SU-DHL-6 (cell line): ENCODE results near the gene ATR.

Experiments
- H2AFZ ChIP-seq: fragments of 200-600 bp; sonication (generic); 2 replicates; pipeline ENCODE4 v1.6.1; 2014; ENCODE audit warnings: low read depth, mild to moderate bottlenecking, moderate library complexity, mixed read lengths, antibody characterized with exemption, low read length; ENCODE audit not compliant: severe bottlenecking
- H3F3A ChIP-seq: fragments of 200-600 bp; shearing (Covaris generic); 2 replicates; pipeline ENCODE4 v1.6.0; 2016; ENCODE audit warnings: antibody characterized with exemption, mild to moderate bottlenecking; ENCODE audit not compliant: insufficient read depth
- H3K27ac ChIP-seq: fragments of 200-600 bp; sonication (generic); 2 replicates; pipeline ENCODE4 v1.5.1; 2016; ENCODE audit warnings: low read depth, mild to moderate bottlenecking, low read length, moderate library complexity, mixed read lengths
- H3K27me3 ChIP-seq: fragments of 200-600 bp; sonication (generic), shearing (Covaris generic); 2 replicates; pipeline ENCODE4 v1.6.0; 2014; ENCODE audit warnings: mild to moderate bottlenecking, low read length
- H3K36me3 ChIP-seq: fragments of 200-600 bp; sonication (generic); 2 replicates; pipeline ENCODE4 v1.6.1; 2014; ENCODE audit warnings: mild to moderate bottlenecking, low read length, mixed read lengths
- H3K4me2 ChIP-seq: fragments of 300-600, 200-600 bp; shearing (Covaris generic), sonication (generic); 2 replicates; pipeline ENCODE4 v1.6.0; 2014; ENCODE audit warnings: low read length, low read depth, mild to moderate bottlenecking; ENCODE audit not compliant: poor library complexity, severe bottlenecking
- H3K4me3 ChIP-seq: fragments of 200-600 bp; sonication (generic); 2 replicates; pipeline ENCODE4 v1.5.1; 2014; ENCODE audit warnings: antibody characterized with exemption, low read length, mild to moderate bottlenecking, mixed read lengths; ENCODE audit not compliant: insufficient read depth, poor library complexity, severe bottlenecking
- H3K79me2 ChIP-seq: fragments of 200-600 bp; sonication (generic); 2 replicates; pipeline ENCODE4 v1.6.1; 2014; ENCODE audit warnings: mild to moderate bottlenecking, low read length, moderate library complexity; ENCODE audit not compliant: insufficient read depth
- H3K9ac ChIP-seq: fragments of 200-600 bp; sonication (generic); 2 replicates; pipeline ENCODE4 v1.7.0; 2014; ENCODE audit warnings: mild to moderate bottlenecking, low read length
- H3K9me2 ChIP-seq: fragments of 200-600 bp; sonication (generic); replicated peaks from 2 replicates; pipeline ENCODE4 v1.6.1; 2014; ENCODE audit warnings: low read length; ENCODE audit not compliant: insufficient read depth
- H3K9me3 ChIP-seq: fragments of 200-600 bp; sonication (generic); 2 replicates; pipeline ENCODE4 v1.6.1; 2014; ENCODE audit warnings: low read length, mixed read lengths; ENCODE audit not compliant: insufficient read depth
- H4K20me1 ChIP-seq: fragments of 200-600 bp; sonication (generic); 2 replicates; pipeline ENCODE4 v1.6.1; 2014; ENCODE audit warnings: low read depth, mild to moderate bottlenecking, antibody characterized with exemption, low read length, moderate library complexity, mixed read lengths
- CTCF ChIP-seq: fragments of 200-600 bp; sonication (generic); IDR thresholded peaks from one replicate; pipeline ENCODE4 v1.5.1; 2017; ENCODE audit warnings: antibody characterized with exemption, mild to moderate bottlenecking, low read length, moderate library complexity; ENCODE audit not compliant: insufficient read depth, poor library complexity, severe bottlenecking
- EZH2phosphoT487 ChIP-seq: fragments of 200-600 bp; sonication (generic), shearing (Covaris generic); conservative IDR thresholded peaks from 2 replicates; pipeline ENCODE4 v1.6.1; 2018; ENCODE audit warnings: mild to moderate bottlenecking, antibody characterized with exemption, low read length, moderate library complexity, mixed read lengths

Gene ATR

GRCh38 chr3:142613491-142613890 is 35.0 kb upstream of the ATR start:
- no peak for TF ChIP-seq EZH2phosphoT487
- TF ChIP-seq CTCF: no peak
- H3K27ac ChIP-seq: no peak overlapping the region
- no peaks in the 10 kb centered on the region for H3K36me3 ChIP-seq
- H3F3A ChIP-seq: no peaks in the 10 kb centered on the region
- H3K79me2 ChIP-seq: peaks cover 27% of the 10 kb centered on the region
- no peak overlapping the region for H3K9ac ChIP-seq
- H3K9me3 ChIP-seq: no peaks in the 10 kb centered on the region
- no peaks in the 10 kb centered on the region for H3K9me2 ChIP-seq
- H3K4me2 ChIP-seq: no peak overlapping the region
- H4K20me1 ChIP-seq: no peaks in the 10 kb centered on the region; the same call in 1 of the 2 replicates
- H2AFZ ChIP-seq: no peak overlapping the region
- H3K27me3 ChIP-seq: no peaks in the 10 kb centered on the region
- no peak overlapping the region for H3K4me3 ChIP-seq

DNA sequence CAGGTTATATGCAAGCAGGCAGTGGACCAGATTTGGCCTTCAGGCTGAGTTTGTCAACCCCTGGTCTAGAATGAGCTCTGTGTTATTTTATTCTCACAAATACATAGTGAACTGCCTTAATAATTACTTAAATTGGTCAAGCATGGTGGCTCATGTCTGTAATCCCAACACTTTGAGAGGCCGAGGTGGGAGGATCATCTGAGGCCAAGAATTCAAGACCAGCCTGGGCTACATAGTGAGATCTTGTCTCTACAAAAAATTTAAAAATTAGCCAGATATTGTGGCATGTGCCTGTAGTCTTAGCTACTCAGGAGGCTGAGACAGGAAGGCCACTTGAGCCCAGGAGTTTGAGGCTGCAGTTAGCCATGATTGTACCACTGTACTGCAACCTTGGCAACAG is 32.7 kb upstream of the ATR start:
- no peak for TF ChIP-seq EZH2phosphoT487
- H3K27me3 ChIP-seq: no peaks in the 10 kb centered on the region
- peaks cover 5% of the 10 kb centered on the region; the same call in 1 of the 2 replicates for H4K20me1 ChIP-seq
- no peaks in the 10 kb centered on the region for H3K9me3 ChIP-seq
- H3K4me3 ChIP-seq: no peak overlapping the region
- H3K27ac ChIP-seq: no peak overlapping the region
- H3K79me2 ChIP-seq: peaks cover 24% of the 10 kb centered on the region
- no peaks in the 10 kb centered on the region for H3F3A ChIP-seq
- H3K9me2 ChIP-seq: no peaks in the 10 kb centered on the region
- no peak overlapping the region for H2AFZ ChIP-seq
- H3K36me3 ChIP-seq: no peaks in the 10 kb centered on the region
- no peak overlapping the region for H3K4me2 ChIP-seq
- H3K9ac ChIP-seq: no peak overlapping the region

DNA sequence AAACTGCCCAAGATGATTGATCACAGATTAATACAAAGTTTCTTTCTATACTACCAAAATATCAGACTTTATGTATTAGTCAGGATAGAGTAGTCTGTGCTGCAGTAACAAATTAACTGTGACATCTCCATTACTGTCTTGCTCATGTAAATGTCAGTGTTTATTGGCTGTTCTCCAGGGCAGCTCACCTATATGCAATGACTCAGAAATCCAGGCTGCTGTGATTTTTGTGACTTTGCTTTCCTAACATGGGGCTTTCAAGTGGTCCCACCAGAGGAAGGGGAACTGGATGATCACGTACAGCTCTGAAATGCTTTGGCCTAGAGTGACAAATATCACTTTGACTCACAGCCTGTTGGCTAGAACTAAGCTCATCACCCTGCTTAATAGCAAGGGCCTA is 30.6 kb upstream of the ATR start:
- no peak overlapping the region for H3K27ac ChIP-seq
- no peak overlapping the region for H3K9ac ChIP-seq
- H3K27me3 ChIP-seq: no peaks in the 10 kb centered on the region
- H3K4me2 ChIP-seq: no peak overlapping the region
- no peak overlapping the region for H2AFZ ChIP-seq
- TF ChIP-seq CTCF (no peak), EZH2phosphoT487 (no peak)
- no peaks in the 10 kb centered on the region for H3K9me3 ChIP-seq
- H3K79me2 ChIP-seq: peaks cover 24% of the 10 kb centered on the region
- H4K20me1 ChIP-seq: peaks cover 5% of the 10 kb centered on the region; the same call in 1 of the 2 replicates
- H3K4me3 ChIP-seq: no peak overlapping the region
- no peaks in the 10 kb centered on the region for H3F3A ChIP-seq
- no peaks in the 10 kb centered on the region for H3K9me2 ChIP-seq
- H3K36me3 ChIP-seq: no peaks in the 10 kb centered on the region

DNA sequence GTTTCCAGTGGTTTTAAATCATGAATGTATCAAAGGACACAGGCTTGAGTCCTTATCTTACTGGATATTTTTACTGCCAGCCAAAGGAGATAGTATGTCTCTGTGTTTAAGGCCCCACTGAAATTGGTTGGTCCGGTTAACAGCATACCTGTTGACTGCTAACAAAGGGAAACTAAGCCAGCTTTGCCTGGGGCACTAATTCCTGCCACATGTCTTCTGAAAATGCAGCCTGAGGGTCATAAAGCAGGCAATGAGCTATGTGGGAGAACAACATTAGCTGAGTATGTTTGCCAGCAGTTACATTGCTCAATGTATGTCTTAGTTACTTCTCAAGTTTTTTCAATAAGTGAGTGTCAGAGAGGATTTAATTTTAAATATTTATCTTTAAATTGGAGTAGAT is 30.1 kb upstream of the ATR start:
- peaks cover 5% of the 10 kb centered on the region; the same call in 1 of the 2 replicates for H4K20me1 ChIP-seq
- H3K9ac ChIP-seq: no peak overlapping the region
- TF ChIP-seq CTCF (no peak), EZH2phosphoT487 (no peak)
- no peak overlapping the region for H3K27ac ChIP-seq
- H3K4me3 ChIP-seq: no peak overlapping the region
- H3K9me3 ChIP-seq: no peaks in the 10 kb centered on the region
- H3K79me2 ChIP-seq: peaks cover 27% of the 10 kb centered on the region; the same call in 1 of the 2 replicates
- no peak overlapping the region for H2AFZ ChIP-seq
- H3K4me2 ChIP-seq: no peak overlapping the region
- H3K9me2 ChIP-seq: no peaks in the 10 kb centered on the region
- H3K36me3 ChIP-seq: no peaks in the 10 kb centered on the region
- no peaks in the 10 kb centered on the region for H3K27me3 ChIP-seq
- no peaks in the 10 kb centered on the region for H3F3A ChIP-seq
